Body of pancreas (tissue), 4 donors: ENCODE data around the gene GRK4. TPM values are rescaled to one million over a fixed set of nuclear protein-coding genes. Genes with fewer than 3 reads are reported as not detected.
A peak's percentile ranks its signal among the peaks of the same experiment; 100 is the strongest.

ENCODE experiments used
- ATAC-seq: fragments of 150-250 bp; one replicate; pipeline ENCODE4 v1.9.1; 2016
- DNase-seq, 4 donors: peaks; one replicate each; pipeline ENCODE4 v3.0.0-alpha.2; 2019
- H3K27ac ChIP-seq, 4 donors: fragments of 200-600 bp; sonication (generic); 1 replicate in 3 of 4; 2 replicates in 1 of 4; pipeline versions ENCODE4 v1.5.1 to v1.6.1; 2016 to 2019; ENCODE audit warnings: mild to moderate bottlenecking in 1 of 4, mixed read lengths in 1 of 4, moderate library complexity in 1 of 4
- H3K27me3 ChIP-seq, 2 donors: fragments of 200-600 bp; sonication (generic); one replicate each; pipeline ENCODE4 v1.6.0; 2016; ENCODE audit warnings: mild to moderate bottlenecking in 1 of 2
- H3K36me3 ChIP-seq, 2 donors: fragments of 200-600 bp; sonication (generic); replicated peaks in 1 of 2; 2 replicates each; pipeline ENCODE4 v1.5.1; 2016; ENCODE audit warnings: low read depth in 2 of 2; ENCODE audit not compliant: insufficient read depth in 1 of 2
- H3K4me1 ChIP-seq: fragments of 200-600 bp; sonication (generic); one replicate; pipeline ENCODE4 v1.6.0; 2016
- H3K4me3 ChIP-seq, 2 donors: fragments of 200-600 bp; sonication (generic); 1 replicate in 1 of 2; 2 replicates in 1 of 2; pipeline ENCODE4 v1.5.1; 2016 to 2019
- H3K9me3 ChIP-seq, 3 donors: fragments of 200-600 bp; sonication (generic); 1 replicate in 2 of 3; 2 replicates in 1 of 3; pipeline ENCODE4 v1.5.1; 2016
- CTCF ChIP-seq, 7 experiments: fragments of 450-650 bp in 4 of 7; fragments of 200-600 bp in 3 of 7; sonication (generic) in 3 of 7; IDR thresholded peaks; one replicate each; pipeline ENCODE4 v1.5.1; 2016 to 2019; ENCODE audit warnings: antibody characterized with exemption in 7 of 7
- POLR2A ChIP-seq, 3 donors: fragments of 450-650 bp; IDR thresholded peaks; one replicate each; pipeline ENCODE4 v1.6.1; 2016; ENCODE audit warnings: antibody characterized with exemption in 3 of 3, mild to moderate bottlenecking in 2 of 3
- WGBS, 2 donors: methylation state at CpG; one replicate each; pipeline ENCODE4 v1.1.5; 2017; 5-methylcytosine and 5-hydroxymethylcytosine counted together
- intact Hi-C: fragments of 100-400 bp; cut with DNase I; formaldehyde crosslinking; loops from one replicate; pipeline ENCODE4 v1.15.1; 2023
- total RNA-seq, 2 donors: library from RNA; depleted of rRNA; stranded (reverse); fragments of >200 nt; gene quantifications; one replicate each; pipeline ENCODE4 v1.1.0, GENCODE V29; 2016

Gene GRK4
- total RNA-seq, 2 donors from 2014 or later = 6.5 to 14.5 TPM

DNA sequence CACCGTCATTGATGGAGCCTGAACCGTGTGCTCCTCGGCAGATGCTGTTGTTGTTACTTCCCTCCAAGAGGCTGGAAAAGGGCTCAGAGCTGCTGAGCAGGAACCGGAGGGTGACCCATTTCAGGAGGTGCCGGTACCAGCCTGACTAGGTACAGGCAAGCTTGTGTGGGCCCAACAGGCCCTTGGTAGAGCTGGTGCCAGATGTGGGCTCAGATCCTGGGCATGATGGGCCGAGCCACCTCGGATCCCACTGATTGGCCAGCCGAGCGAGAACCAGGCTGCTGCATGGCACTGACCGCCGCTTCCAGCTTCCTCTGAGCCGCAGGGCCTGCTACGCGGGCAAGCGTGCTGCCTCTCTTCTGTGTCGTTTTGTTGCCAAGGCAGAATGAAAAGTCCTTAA, 33.9 kb upstream of the GRK4 start:
- WGBS, 2 donors = 93 to 95% methylated on average over 14 to 16 of the region's 16 CpGs
- Histone ChIP-seq H3K36me3 (peaks cover 0 to 10% of the 10 kb centered on the region in 2 donors), H3K27me3 (no peaks in the 10 kb centered on the region), H3K4me1 (peaks cover 44% of the 10 kb centered on the region), H3K9me3 (no peaks in the 10 kb centered on the region), H3K27ac (peak overlapping the region in 1 of 4 donors; percentile 92), H3K4me3 (no peak overlapping the region)
- intact Hi-C loops = no loop called here
- DNase-seq (peak in 2 of 4 donors; percentile 12 to 20), ATAC-seq (no peak)
- no peak for TF ChIP-seq CTCF (IDR thresholded peaks at IDR 0.05)
- TF ChIP-seq POLR2A (IDR thresholded peaks at IDR 0.05) = no peak

GRCh38 chr4:2930135-2930757, 33.1 kb upstream of the GRK4 start:
- H3K4me1 ChIP-seq = peaks cover 38% of the 10 kb centered on the region
- H3K4me3 ChIP-seq = no peak overlapping the region
- H3K9me3 ChIP-seq = no peaks in the 10 kb centered on the region
- DNase-seq (peak in 2 of 4 donors; percentile 26 to 59), ATAC-seq (peak; percentile 3)
- WGBS, 2 donors = 61 to 68% methylated on average over 11 to 12 of the region's 12 CpGs
- H3K27me3 ChIP-seq = no peaks in the 10 kb centered on the region
- TF ChIP-seq POLR2A (IDR thresholded peaks at IDR 0.05) (no peak), CTCF (IDR thresholded peaks at IDR 0.05) (no peak)
- intact Hi-C loops = no loop called here
- H3K36me3 ChIP-seq = peaks cover 0 to 10% of the 10 kb centered on the region in 2 donors
- peak overlapping the region; percentile 77 to 92 (median 78) for H3K27ac ChIP-seq

- WGBS, 2 donors = 54 to 92% methylated on average over 2 to 26 of the region's 34 CpGs
- Histone ChIP-seq H3K4me3 (no peak overlapping the region), H3K27me3 (no peaks in the 10 kb centered on the region), H3K4me1 (peaks cover 45% of the 10 kb centered on the region), H3K27ac (peak overlapping the region; percentile 77 to 92 (median 78)), H3K36me3 (peaks cover 0 to 10% of the 10 kb centered on the region in 2 donors), H3K9me3 (no peaks in the 10 kb centered on the region)
- intact Hi-C loops = no loop called here
- peak; percentile 59 for ATAC-seq
- TF ChIP-seq POLR2A (IDR thresholded peaks at IDR 0.05) (peak in 1 of 3 donors; percentile 47), CTCF (IDR thresholded peaks at IDR 0.05) (peak in 6 of 7 experiments; percentile 8 to 67 (median 42))
- peak; percentile 78 to 90 (median 88) for DNase-seq
Observed at GRCh38 chr4:2930758-2931511, 32.4 kb upstream of the GRK4 start.

GRCh38 chr4:2931512-2932301, 31.7 kb upstream of the GRK4 start:
- ATAC-seq = no peak
- Histone ChIP-seq H3K4me3 (no peak overlapping the region), H3K9me3 (no peaks in the 10 kb centered on the region), H3K36me3 (peaks cover 0 to 6% of the 10 kb centered on the region in 2 donors), H3K4me1 (peaks cover 53% of the 10 kb centered on the region), H3K27ac (peak overlapping the region; percentile 77 to 92 (median 78)), H3K27me3 (no peaks in the 10 kb centered on the region)
- WGBS, 2 donors = 79 to 86% methylated on average over 17 to 35 of the region's 38 CpGs
- DNase-seq = peak; percentile 18 to 68 (median 38)
- no peak for TF ChIP-seq CTCF (IDR thresholded peaks at IDR 0.05)
- no peak for TF ChIP-seq POLR2A (IDR thresholded peaks at IDR 0.05)
- intact Hi-C loops = no loop called here
